H9 (cell line): ENCODE measurements around the gene PRUNE2. TPM values are rescaled to one million over a fixed set of nuclear protein-coding genes. Genes with fewer than 3 reads are reported as not detected.

ENCODE experiments used
- DNase-seq: peaks from one replicate; pipeline ENCODE4 v3.0.0-alpha.2; 2017
- H2AFZ ChIP-seq: one replicate; pipeline ENCODE4 v1.6.1; 2013; ENCODE audit warnings: mild to moderate bottlenecking, low read length, control low read depth, moderate library complexity
- H2AK5ac ChIP-seq: 2 replicates; pipeline ENCODE4 v1.6.1; 2013; ENCODE audit warnings: low read length, control low read depth, mixed read lengths; ENCODE audit not compliant: insufficient read length
- H2BK120ac ChIP-seq: one replicate; pipeline ENCODE4 v1.6.1; 2013; ENCODE audit warnings: low read depth, mild to moderate bottlenecking, low read length, control low read depth, inconsistent platforms; ENCODE audit not compliant: poor library complexity, severe bottlenecking
- H2BK12ac ChIP-seq: 2 replicates; pipeline ENCODE4 v1.6.1; 2013; ENCODE audit warnings: low read length, control low read depth, mixed read lengths, low read depth; ENCODE audit not compliant: insufficient read length
- H2BK15ac ChIP-seq: 2 replicates; pipeline ENCODE4 v1.6.1; 2013; ENCODE audit warnings: low read depth, low read length, control low read depth
- H2BK20ac ChIP-seq: one replicate; pipeline ENCODE4 v1.6.1; 2013; ENCODE audit warnings: low read depth, mild to moderate bottlenecking, low read length, control low read depth, inconsistent platforms; ENCODE audit not compliant: poor library complexity, severe bottlenecking
- H2BK5ac ChIP-seq: 2 replicates; pipeline ENCODE4 v1.6.1; 2013; ENCODE audit warnings: low read length, control low read depth, mixed read lengths; ENCODE audit not compliant: insufficient read length
- H3K14ac ChIP-seq: 2 replicates; pipeline ENCODE4 v1.6.1; 2013; ENCODE audit warnings: low read length, control low read depth; ENCODE audit not compliant: insufficient read depth
- H3K18ac ChIP-seq: 2 replicates; pipeline ENCODE4 v1.6.1; 2013; ENCODE audit warnings: low read depth, mild to moderate bottlenecking, mixed read lengths, low read length, control low read depth; ENCODE audit not compliant: insufficient read length
- H3K23ac ChIP-seq: 2 replicates; pipeline ENCODE4 v1.6.1; 2013; ENCODE audit warnings: low read length, control low read depth, mixed read lengths, low read depth; ENCODE audit not compliant: insufficient read length
- H3K23me2 ChIP-seq: 2 replicates; pipeline ENCODE4 v1.6.1; 2013; ENCODE audit warnings: low read depth, mild to moderate bottlenecking, mixed read lengths, low read length, control low read depth; ENCODE audit not compliant: insufficient read length, poor library complexity, severe bottlenecking
- H3K27ac ChIP-seq: 2 replicates; pipeline ENCODE4 v1.5.1; 2013; ENCODE audit warnings: low read length, control low read depth, mixed read lengths, low read depth; ENCODE audit not compliant: insufficient read length
- H3K27me3 ChIP-seq: 2 replicates; pipeline ENCODE4 v1.6.1; 2013; ENCODE audit warnings: low read length, control low read depth, inconsistent platforms; ENCODE audit not compliant: insufficient read depth
- H3K4ac ChIP-seq: 2 replicates; pipeline ENCODE4 v1.6.1; 2013; ENCODE audit warnings: low read depth, mild to moderate bottlenecking, control low read depth, inconsistent platforms, low read length, moderate library complexity
- H3K4me1 ChIP-seq: 2 replicates; pipeline ENCODE4 v1.6.1; 2013; ENCODE audit warnings: low read length, control low read depth, inconsistent platforms; ENCODE audit not compliant: insufficient read depth
- H3K4me2 ChIP-seq: 2 replicates; pipeline ENCODE4 v1.6.1; 2013; ENCODE audit warnings: low read length, control low read depth, mixed read lengths; ENCODE audit not compliant: insufficient read length, insufficient read depth
- H3K56ac ChIP-seq: 2 replicates; pipeline ENCODE4 v1.6.1; 2013; ENCODE audit warnings: low read depth, mild to moderate bottlenecking, mixed read lengths, low read length, control low read depth; ENCODE audit not compliant: insufficient read length
- H3K79me1 ChIP-seq: 2 replicates; pipeline ENCODE4 v1.6.1; 2013; ENCODE audit warnings: low read depth, mild to moderate bottlenecking, moderate library complexity, low read length, control low read depth, inconsistent platforms; ENCODE audit not compliant: insufficient read depth, poor library complexity, severe bottlenecking
- H3K79me2 ChIP-seq: 2 replicates; pipeline ENCODE4 v1.6.1; 2013; ENCODE audit warnings: low read length, control low read depth, inconsistent platforms; ENCODE audit not compliant: insufficient read depth
- H3K9ac ChIP-seq: 2 replicates; pipeline ENCODE4 v1.6.1; 2013; ENCODE audit warnings: low read length, control low read depth, mixed read lengths; ENCODE audit not compliant: insufficient read length; ENCODE audit errors: extremely low read depth
- H3K9me3 ChIP-seq: one replicate; pipeline ENCODE4 v1.6.1; 2013; ENCODE audit warnings: low read depth, low read length, inconsistent platforms; ENCODE audit not compliant: control insufficient read depth
- H3T11ph ChIP-seq: one replicate; pipeline ENCODE4 v1.6.1; 2013; ENCODE audit warnings: mild to moderate bottlenecking, low read length, control low read depth, inconsistent platforms
- H4K20me1 ChIP-seq: one replicate; pipeline ENCODE4 v1.6.1; 2013; ENCODE audit not compliant: control insufficient read depth, insufficient read length, insufficient read depth
- H4K5ac ChIP-seq: 2 replicates; pipeline ENCODE4 v1.6.1; 2013; ENCODE audit warnings: low read depth, mild to moderate bottlenecking, mixed read lengths, low read length, control low read depth; ENCODE audit not compliant: insufficient read length
- H4K8ac ChIP-seq: replicated peaks from 2 replicates; pipeline ENCODE4 v1.6.1; 2013; ENCODE audit warnings: low read length, control low read depth, mixed read lengths, low read depth; ENCODE audit not compliant: insufficient read length
- H4K91ac ChIP-seq: 2 replicates; pipeline ENCODE4 v1.6.1; 2013; ENCODE audit warnings: low read depth, mild to moderate bottlenecking, moderate library complexity, mixed read lengths, low read length, control low read depth; ENCODE audit not compliant: insufficient read length
- H3K27ac Mint-ChIP-seq, 3 experiments: 2 replicates in 2 of 3; 3 replicates in 1 of 3; pipeline ENCODE4 v1.8.0; 2020 to 2021; ENCODE audit warnings: mixed read lengths in 3 of 3, mild to moderate bottlenecking in 1 of 3, moderate library complexity in 1 of 3
- H3K27me3 Mint-ChIP-seq: 2 replicates; pipeline ENCODE4 v1.8.0; 2021; ENCODE audit warnings: low read depth, mild to moderate bottlenecking, moderate library complexity, mixed read lengths
- H3K36me3 Mint-ChIP-seq, 3 experiments: 2 replicates in 2 of 3; 3 replicates in 1 of 3; pipeline ENCODE4 v1.8.0; 2020 to 2021; ENCODE audit warnings: low read depth in 3 of 3, mixed read lengths in 3 of 3; ENCODE audit not compliant: insufficient read depth in 1 of 3
- H3K4me1 Mint-ChIP-seq, 2 experiments: 2 replicates each; pipeline ENCODE4 v1.8.0; 2020; ENCODE audit warnings: mixed read lengths in 2 of 2
- H3K4me3 Mint-ChIP-seq, 2 experiments: 2 replicates in 1 of 2; 3 replicates in 1 of 2; pipeline ENCODE4 v1.8.0; 2020 to 2021; ENCODE audit warnings: mild to moderate bottlenecking in 2 of 2, mixed read lengths in 2 of 2, moderate library complexity in 1 of 2
- H3K9me3 Mint-ChIP-seq, 2 experiments: 2 replicates in 1 of 2; 3 replicates in 1 of 2; pipeline ENCODE4 v1.8.0; 2020; ENCODE audit warnings: mild to moderate bottlenecking in 2 of 2, mixed read lengths in 2 of 2, moderate library complexity in 1 of 2
- WGBS: extraction: QIAGEN DNeasy Blood & Tissue Kit; methylation state at CpG from one replicate; pipeline ENCODE4 v1.1.7; 2013; ENCODE audit warnings: missing lambda C conversion rate, low lambda C conversion rate, mixed read lengths; ENCODE audit not compliant: insufficient read length; ENCODE audit errors: extremely low coverage; 5-methylcytosine and 5-hydroxymethylcytosine counted together
- total RNA-seq: library from RNA; stranded (reverse); gene quantifications from 2 replicates; pipeline ENCODE4 v1.2.1, GENCODE V29; 2021
- TF ChIP-seq, protein P1 (sequence below): fragments of 200-600 bp; sonication (generic); conservative IDR thresholded peaks from 3 replicates; pipeline ENCODE4 v1.8.0; 2021; ENCODE audit warnings: antibody characterized with exemption, mild to moderate bottlenecking

Gene PRUNE2
- total RNA-seq, 1 experiment from 2014 or later = 12.1 TPM

DNA sequence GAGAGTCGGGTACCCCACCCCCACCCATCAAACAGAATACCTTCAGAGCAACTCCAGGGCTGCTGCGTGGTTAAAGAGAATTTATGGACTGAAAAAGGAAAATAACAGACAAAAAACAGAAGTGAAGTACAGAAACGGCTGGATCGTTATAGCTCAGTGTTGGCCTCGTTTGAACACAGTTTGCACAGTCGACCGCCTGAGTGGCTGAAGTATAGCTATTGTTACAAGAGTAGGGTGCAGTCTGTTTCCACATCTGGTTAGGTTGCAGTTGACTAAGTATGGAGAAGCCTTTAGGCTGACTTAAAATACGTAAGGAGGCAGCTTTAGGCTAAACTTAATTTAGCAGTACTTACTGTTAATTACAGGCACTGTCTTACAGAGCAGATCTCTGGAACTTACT, 325.7 kb downstream of the PRUNE2 start:
- Histone ChIP-seq H3K4me2 (no peak overlapping the region), H2AFZ (no peak overlapping the region), H4K91ac (no peak overlapping the region), H3K4me1 (no peaks in the 10 kb centered on the region), H3T11ph (no peak overlapping the region), H3K27me3 (no peaks in the 10 kb centered on the region), H3K27ac (no peak overlapping the region), H3K79me2 (no peaks in the 10 kb centered on the region), H2BK15ac (no peak overlapping the region), H2AK5ac (no peak overlapping the region), H3K23me2 (no peaks in the 10 kb centered on the region), H3K23ac (no peak overlapping the region), H3K79me1 (no peaks in the 10 kb centered on the region), H3K9me3 (no peaks in the 10 kb centered on the region), H2BK20ac (no peak overlapping the region), H4K20me1 (no peaks in the 10 kb centered on the region), H3K18ac (no peak overlapping the region), H4K5ac (no peak overlapping the region), H3K4ac (no peak overlapping the region), H2BK5ac (no peak overlapping the region), H3K56ac (no peak overlapping the region), H4K8ac (no peak overlapping the region), H2BK120ac (no peak overlapping the region), H3K9ac (no peak overlapping the region), H3K14ac (no peak overlapping the region), H2BK12ac (no peak overlapping the region)
- Mint-ChIP-seq H3K9me3 (no peaks in the 10 kb centered on the region; a peak in 2 of 5 replicates), H3K4me1 (peaks cover 3 to 17% of the 10 kb centered on the region in 2 experiments; a peak in 3 of 4 replicates), H3K27ac (no peak overlapping the region), H3K27me3 (no peaks in the 10 kb centered on the region), H3K4me3 (no peak overlapping the region), H3K36me3 (no peaks in the 10 kb centered on the region; a peak in 1 of 7 replicates)
- TF ChIP-seq, protein P1, sequence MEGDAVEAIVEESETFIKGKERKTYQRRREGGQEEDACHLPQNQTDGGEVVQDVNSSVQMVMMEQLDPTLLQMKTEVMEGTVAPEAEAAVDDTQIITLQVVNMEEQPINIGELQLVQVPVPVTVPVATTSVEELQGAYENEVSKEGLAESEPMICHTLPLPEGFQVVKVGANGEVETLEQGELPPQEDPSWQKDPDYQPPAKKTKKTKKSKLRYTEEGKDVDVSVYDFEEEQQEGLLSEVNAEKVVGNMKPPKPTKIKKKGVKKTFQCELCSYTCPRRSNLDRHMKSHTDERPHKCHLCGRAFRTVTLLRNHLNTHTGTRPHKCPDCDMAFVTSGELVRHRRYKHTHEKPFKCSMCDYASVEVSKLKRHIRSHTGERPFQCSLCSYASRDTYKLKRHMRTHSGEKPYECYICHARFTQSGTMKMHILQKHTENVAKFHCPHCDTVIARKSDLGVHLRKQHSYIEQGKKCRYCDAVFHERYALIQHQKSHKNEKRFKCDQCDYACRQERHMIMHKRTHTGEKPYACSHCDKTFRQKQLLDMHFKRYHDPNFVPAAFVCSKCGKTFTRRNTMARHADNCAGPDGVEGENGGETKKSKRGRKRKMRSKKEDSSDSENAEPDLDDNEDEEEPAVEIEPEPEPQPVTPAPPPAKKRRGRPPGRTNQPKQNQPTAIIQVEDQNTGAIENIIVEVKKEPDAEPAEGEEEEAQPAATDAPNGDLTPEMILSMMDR = no peak
- WGBS = no CpG with 5 or more reads among the region's 8 CpGs
- no peak for DNase-seq
